ENCODE data around the gene NFKBIE.

NFKBIE gene

GRCh38 chr6:44297063-44298038, 32.0 kb upstream of the NFKBIE start:
- no peak for DNase-seq (ENCODE audit: low read depth)

GRCh38 chr6:44294832-44295791, 29.8 kb upstream of the NFKBIE start:
- DNase-seq (ENCODE audit: low read depth) = no peak

GRCh38 chr6:44292661-44293365, 27.5 kb upstream of the NFKBIE start:
- no peak for DNase-seq (ENCODE audit: low read depth)

GRCh38 chr6:44291841-44292240, 26.5 kb upstream of the NFKBIE start:
- DNase-seq (ENCODE audit: low read depth) = no peak

- DNase-seq (ENCODE audit: low read depth) = no peak
Observed at GRCh38 chr6:44289726-44290260, 24.4 kb upstream of the NFKBIE start.

GRCh38 chr6:44286747-44287146, 21.4 kb upstream of the NFKBIE start:
- no peak for DNase-seq (ENCODE audit: low read depth)

GRCh38 chr6:44286285-44286565, 20.9 kb upstream of the NFKBIE start:
- no peak for DNase-seq (ENCODE audit: low read depth)

GRCh38 chr6:44285552-44286284, 20.4 kb upstream of the NFKBIE start:
- DNase-seq (ENCODE audit: low read depth) = no peak

GRCh38 chr6:44284867-44285266, 19.5 kb upstream of the NFKBIE start:
- no peak for DNase-seq (ENCODE audit: low read depth)

GRCh38 chr6:44284121-44284520, 18.8 kb upstream of the NFKBIE start:
- DNase-seq (ENCODE audit: low read depth) = no peak

GRCh38 chr6:44278774-44279697, 13.7 kb upstream of the NFKBIE start:
- DNase-seq (ENCODE audit: low read depth) = no peak

- no peak for DNase-seq (ENCODE audit: low read depth)
Observed at GRCh38 chr6:44278315-44278714, 13.0 kb upstream of the NFKBIE start.

GRCh38 chr6:44277763-44278162, 12.4 kb upstream of the NFKBIE start:
- DNase-seq (ENCODE audit: low read depth) = no peak

GRCh38 chr6:44276667-44277640, 11.6 kb upstream of the NFKBIE start:
- DNase-seq (ENCODE audit: low read depth) = no peak

GRCh38 chr6:44275749-44276648, 10.6 kb upstream of the NFKBIE start:
- DNase-seq (ENCODE audit: low read depth) = no peak

GRCh38 chr6:44275271-44275748, 10.0 kb upstream of the NFKBIE start:
- no peak for DNase-seq (ENCODE audit: low read depth)

- no peak for DNase-seq (ENCODE audit: low read depth)
Observed at GRCh38 chr6:44273617-44274016, 8.3 kb upstream of the NFKBIE start.
